ENCODE results near the gene CFAP46. TPM values are rescaled to one million over a fixed set of nuclear protein-coding genes. Genes with fewer than 3 reads are reported as not detected.

Gene CFAP46
- total RNA-seq, 2 experiments from 2014 or later, result not detected

- CTCF ChIA-PET, result no interaction called here
Observed at GRCh38 chr10:132963430-132963960, 21.1 kb upstream of the CFAP46 start.

GRCh38 chr10:132962623-132963429 lies 20.5 kb upstream of the CFAP46 start:
- ATAC-seq (ENCODE audit: poor library complexity) (peak; percentile 19), DNase-seq (peak in 1 of 14 experiments; percentile 42)
- Mint-ChIP-seq H3K4me1 (ENCODE audit: low read depth) (peaks cover 6% of the 10 kb centered on the region), H3K27ac (no peak overlapping the region), H3K36me3 (ENCODE audit: low read depth) (no peaks in the 10 kb centered on the region), H3K27me3 (peaks cover 17% of the 10 kb centered on the region), H3K9me3 (no peaks in the 10 kb centered on the region), H3K4me3 (peak overlapping the region; percentile 97)
- TF ChIP-seq CTCF (IDR thresholded peaks at IDR 0.05), result no peak
- ChIA-PET POLR2A (no interaction called here), CTCF (no interaction called here)
- Histone ChIP-seq H3K4me1 (ENCODE audit: insufficient read depth, low read length) (peaks cover 10% of the 10 kb centered on the region), H3K9me3 (ENCODE audit: control insufficient read depth in 1 of 2, insufficient read depth in 1 of 2, low read length in 2 of 2) (no peaks in the 10 kb centered on the region), H3K36me3 (ENCODE audit: insufficient read depth, low read length) (no peaks in the 10 kb centered on the region), H3K27ac (ENCODE audit: low read depth in 1 of 2, low read length in 2 of 2) (no peak overlapping the region), H3K27me3 (ENCODE audit: control insufficient read depth in 1 of 2, insufficient read depth in 2 of 2, low read length in 2 of 2) (peaks cover 5 to 6% of the 10 kb centered on the region in 2 experiments), H3K4me3 (ENCODE audit: low read length) (peak overlapping the region; percentile 72)
- intact Hi-C loops (cut with DNase I, micrococcal nuclease), result no loop called here

More at GRCh38 chr10:132963430-132963960, 21.1 kb upstream of the CFAP46 start:
- DNase-seq (no peak), ATAC-seq (ENCODE audit: poor library complexity) (no peak)
- H3K27ac Mint-ChIP-seq, result no peak overlapping the region
- H3K4me3 Mint-ChIP-seq, result peak overlapping the region; percentile 76
- POLR2A ChIA-PET, result no interaction called here
- no peaks in the 10 kb centered on the region for H3K36me3 Mint-ChIP-seq (ENCODE audit: low read depth)
- peaks cover 10% of the 10 kb centered on the region for H3K4me1 ChIP-seq (ENCODE audit: insufficient read depth, low read length)
- no peak overlapping the region for H3K27ac ChIP-seq (ENCODE audit: low read depth in 1 of 2, low read length in 2 of 2)
- intact Hi-C loops (cut with DNase I, micrococcal nuclease), result no loop called here
- no peak overlapping the region for H3K4me3 ChIP-seq (ENCODE audit: low read length)
- peaks cover 23% of the 10 kb centered on the region for H3K27me3 Mint-ChIP-seq
- H3K27me3 ChIP-seq (ENCODE audit: control insufficient read depth in 1 of 2, insufficient read depth in 2 of 2, low read length in 2 of 2), result peaks cover 5 to 6% of the 10 kb centered on the region in 2 experiments
- peaks cover 6% of the 10 kb centered on the region for H3K4me1 Mint-ChIP-seq (ENCODE audit: low read depth)
- no peaks in the 10 kb centered on the region for H3K9me3 ChIP-seq (ENCODE audit: control insufficient read depth in 1 of 2, insufficient read depth in 1 of 2, low read length in 2 of 2)
- no peaks in the 10 kb centered on the region for H3K36me3 ChIP-seq (ENCODE audit: insufficient read depth, low read length)
- TF ChIP-seq CTCF (IDR thresholded peaks at IDR 0.05), result no peak
- no peaks in the 10 kb centered on the region for H3K9me3 Mint-ChIP-seq

- Mint-ChIP-seq H3K27me3 (peaks cover 12% of the 10 kb centered on the region), H3K4me3 (peak overlapping the region; percentile 97), H3K36me3 (ENCODE audit: low read depth) (no peaks in the 10 kb centered on the region), H3K27ac (no peak overlapping the region), H3K4me1 (ENCODE audit: low read depth) (peaks cover 6% of the 10 kb centered on the region), H3K9me3 (no peaks in the 10 kb centered on the region)
- Histone ChIP-seq H3K36me3 (ENCODE audit: insufficient read depth, low read length) (no peaks in the 10 kb centered on the region), H3K9me3 (ENCODE audit: control insufficient read depth in 1 of 2, insufficient read depth in 1 of 2, low read length in 2 of 2) (no peaks in the 10 kb centered on the region), H3K4me1 (ENCODE audit: insufficient read depth, low read length) (peaks cover 10% of the 10 kb centered on the region), H3K27me3 (ENCODE audit: control insufficient read depth in 1 of 2, insufficient read depth in 2 of 2, low read length in 2 of 2) (peaks cover 0 to 5% of the 10 kb centered on the region in 2 experiments), H3K4me3 (ENCODE audit: low read length) (peak overlapping the region; percentile 72), H3K27ac (ENCODE audit: low read depth in 1 of 2, low read length in 2 of 2) (no peak overlapping the region)
- peak; percentile 30 to 76 (median 56) for DNase-seq
- ChIA-PET POLR2A (no interaction called here), CTCF (no interaction called here)
- intact Hi-C loops (cut with DNase I, micrococcal nuclease), result no loop called here
- peak; percentile 71 for ATAC-seq (ENCODE audit: poor library complexity)
- no peak for TF ChIP-seq CTCF (IDR thresholded peaks at IDR 0.05)
Observed at GRCh38 chr10:132961787-132962622, 19.6 kb upstream of the CFAP46 start.
